NCI-H1048 (cell line): Measurements from ENCODE around the gene RAD51.

Experiments used
- DNase-seq: peaks from one replicate; lab custom pipeline; 2025; lab: John Stamatoyannopoulos, UW

RAD51 gene

GRCh38 chr15:40762919-40763800 lies 68.2 kb downstream of the RAD51 start:
- peak; percentile 68 for DNase-seq

DNA sequence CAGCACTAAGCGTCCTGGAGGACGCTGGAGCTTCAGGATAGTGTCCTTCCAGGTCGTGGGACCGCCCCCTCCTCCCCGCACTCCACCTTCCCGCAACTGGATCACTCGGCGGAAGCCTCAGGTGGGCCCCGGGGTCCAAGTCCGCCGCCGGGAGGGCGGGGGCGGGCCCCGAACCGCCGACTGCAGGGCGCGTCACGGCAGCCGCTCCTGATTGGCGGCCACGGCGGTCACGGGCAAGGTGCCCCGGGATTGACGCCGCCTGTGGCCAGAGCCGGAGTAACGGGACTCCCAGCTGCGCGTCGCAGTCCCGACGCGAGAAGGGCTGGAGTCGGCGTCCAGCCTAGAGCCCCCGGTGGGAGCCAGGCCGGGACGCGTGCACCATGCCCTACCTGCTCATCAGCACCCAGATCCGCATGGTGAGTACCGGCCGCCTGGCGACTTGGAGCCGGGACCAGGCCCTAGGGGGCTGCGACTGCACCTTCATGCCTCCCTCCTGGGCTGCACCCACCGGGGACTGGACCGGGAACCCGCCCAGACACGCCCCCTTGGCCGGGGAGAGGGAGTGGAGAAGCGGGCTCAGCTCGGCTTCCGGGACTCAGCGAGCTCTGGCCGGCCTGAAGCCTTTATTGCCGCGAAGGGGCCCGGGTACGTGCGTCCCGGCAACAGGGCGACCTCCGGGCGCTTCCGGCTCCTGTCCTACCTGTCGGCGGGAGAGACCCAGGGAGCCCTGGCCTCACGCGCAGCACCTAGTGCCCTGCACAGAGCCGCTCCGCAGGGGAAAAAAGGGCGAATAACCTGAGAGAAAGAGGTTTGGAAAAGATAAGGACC lies 69.0 kb downstream of the RAD51 start, which contains the start of gene GCHFR:
Gene GCHFR, plus strand, starts transcription at position 268 of the 828 bp plus-strand sequence. Its CDS starts 113 bp downstream, at position 381.
- peak; percentile 33 for DNase-seq

- no peak for DNase-seq
These were observed 69.7 kb downstream of the RAD51 start for GRCh38 chr15:40764629-40765103.

DNA sequence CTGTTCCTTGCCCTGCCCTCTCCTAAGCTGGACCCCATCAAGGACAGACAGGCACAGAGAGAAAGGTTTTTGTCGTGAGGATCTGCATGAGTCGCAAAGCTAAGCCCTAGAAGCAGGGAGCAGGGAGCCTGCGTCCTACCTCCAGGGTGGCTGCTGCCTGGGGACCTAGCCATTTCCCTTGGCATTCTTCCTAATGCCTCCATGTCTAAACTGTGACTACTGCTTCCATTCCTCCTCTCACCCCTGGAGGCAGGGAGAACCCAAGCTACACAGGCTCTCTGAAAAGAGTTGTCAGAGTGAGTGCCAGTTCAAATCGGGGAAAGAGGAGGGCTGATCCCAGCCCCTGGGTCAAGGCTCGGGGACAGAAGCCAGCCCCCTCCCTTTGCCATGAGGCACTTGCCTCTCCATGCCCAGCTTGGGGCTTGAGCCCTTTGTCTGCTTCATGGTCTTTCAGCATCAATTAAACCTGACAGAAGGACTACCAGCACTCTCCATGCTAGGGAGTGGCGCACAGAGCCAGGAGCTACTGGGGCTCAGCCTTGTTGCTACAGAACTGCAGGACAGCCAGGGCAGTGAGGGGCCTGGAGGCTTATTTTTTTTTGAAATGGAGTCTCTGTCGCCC lies 71.3 kb downstream of the RAD51 start:
- no peak for DNase-seq

- DNase-seq: no peak
These were observed 72.2 kb downstream of the RAD51 start for GRCh38 chr15:40766906-40767837.

DNA sequence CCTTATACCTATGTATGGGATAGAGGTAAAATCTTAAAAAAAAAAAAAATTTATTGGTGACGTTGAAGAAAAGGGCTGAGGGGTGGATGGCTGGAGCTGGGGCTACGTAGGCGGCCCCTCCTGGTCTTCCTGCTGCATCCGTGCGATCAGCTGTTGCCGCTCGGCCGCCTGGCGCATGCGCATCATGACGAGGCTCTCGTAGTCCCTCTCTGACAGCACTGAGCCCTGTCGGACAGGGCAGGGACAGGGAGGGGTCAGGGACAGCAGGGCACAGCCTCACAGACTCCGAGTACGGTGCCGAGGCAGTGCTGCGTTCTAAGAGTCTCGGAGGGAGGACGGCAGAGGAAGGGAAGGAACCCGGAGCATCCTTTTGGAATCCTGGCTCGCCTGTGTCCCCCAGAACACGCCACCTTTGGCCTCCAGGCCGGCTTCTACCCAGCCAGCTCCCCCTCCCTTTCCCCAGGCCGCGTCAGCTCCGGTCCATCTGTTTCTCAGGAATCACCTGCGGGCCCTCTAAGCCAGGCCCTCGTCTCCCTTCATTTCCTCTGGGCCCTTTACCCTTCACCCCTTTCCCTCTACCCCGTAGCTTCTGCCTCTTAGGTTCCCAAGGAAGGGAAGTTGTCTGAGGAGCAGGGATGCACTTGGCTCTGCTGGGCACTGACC lies 73.0 kb downstream of the RAD51 start:
- DNase-seq: no peak

DNA sequence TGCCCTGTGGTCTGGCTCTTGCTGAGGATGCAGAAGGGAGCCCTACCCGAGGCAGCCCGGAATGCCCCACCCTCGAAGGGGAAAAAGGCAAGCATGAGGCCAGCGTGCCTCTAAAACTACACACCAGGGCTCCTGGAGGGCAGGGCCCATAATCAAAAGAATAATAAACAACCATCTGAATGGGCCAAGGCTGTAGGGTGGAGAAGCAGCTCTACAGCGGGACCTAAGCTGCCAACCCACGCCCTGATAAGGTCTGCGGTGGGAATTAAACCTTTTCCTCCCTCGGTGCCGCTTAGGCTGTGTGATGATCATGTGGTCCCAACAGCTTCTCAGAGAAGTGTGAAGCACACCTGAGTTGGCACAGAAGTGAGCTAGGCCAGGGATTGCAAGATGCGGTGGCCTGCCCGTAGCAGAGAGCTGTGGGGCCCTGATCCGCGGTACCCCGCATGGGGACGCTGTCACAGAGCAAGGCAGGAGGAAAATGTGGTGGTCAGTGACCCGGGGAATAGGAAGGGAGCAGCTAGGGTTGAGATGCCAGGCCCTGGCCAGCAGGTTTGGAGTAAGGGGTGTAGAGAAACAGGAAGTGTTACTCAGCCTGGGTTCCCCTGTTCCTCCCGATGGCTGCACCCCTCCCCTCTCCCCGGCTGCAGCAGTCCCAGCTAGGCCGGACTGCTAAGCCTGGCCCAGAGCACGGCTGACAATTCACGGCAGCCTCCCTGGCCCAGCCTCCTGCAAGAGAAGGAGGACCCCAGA lies 73.7 kb downstream of the RAD51 start:
- no peak for DNase-seq

- DNase-seq: no peak
These were observed 74.5 kb downstream of the RAD51 start, which contains the start of gene C15orf62 for GRCh38 chr15:40769274-40770146. TSS of gene C15orf62 (plus strand) at chr15:40769980. CDS start at chr15:40770496, 516 bp downstream.

DNA sequence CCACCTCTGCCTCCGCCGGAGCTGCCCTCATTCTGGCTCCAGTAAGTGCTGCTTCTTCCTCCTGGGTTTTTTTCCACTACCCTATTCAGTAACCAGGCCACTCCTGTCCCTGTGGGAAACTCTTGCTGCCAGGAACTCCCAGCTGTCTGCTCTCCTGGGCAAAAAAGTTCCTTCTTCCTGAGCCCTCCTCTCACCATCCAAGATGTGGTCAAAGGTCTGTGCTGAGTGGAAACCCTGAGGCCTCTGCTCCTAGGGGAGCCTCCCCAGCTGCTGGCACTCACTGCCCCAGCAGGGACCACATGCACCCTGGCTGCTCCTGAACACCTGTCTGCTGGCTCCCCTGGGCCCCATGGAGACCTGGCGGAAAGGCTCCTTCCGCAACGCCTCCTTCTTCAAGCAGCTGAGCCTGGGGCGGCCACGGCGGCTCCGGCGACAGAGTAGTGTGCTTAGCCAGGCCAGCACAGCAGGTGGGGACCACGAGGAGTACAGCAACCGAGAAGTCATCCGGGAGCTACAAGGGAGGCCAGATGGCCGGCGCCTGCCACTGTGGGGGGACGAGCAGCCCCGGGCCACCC lies 75.3 kb downstream of the RAD51 start:
- no peak for DNase-seq

DNA sequence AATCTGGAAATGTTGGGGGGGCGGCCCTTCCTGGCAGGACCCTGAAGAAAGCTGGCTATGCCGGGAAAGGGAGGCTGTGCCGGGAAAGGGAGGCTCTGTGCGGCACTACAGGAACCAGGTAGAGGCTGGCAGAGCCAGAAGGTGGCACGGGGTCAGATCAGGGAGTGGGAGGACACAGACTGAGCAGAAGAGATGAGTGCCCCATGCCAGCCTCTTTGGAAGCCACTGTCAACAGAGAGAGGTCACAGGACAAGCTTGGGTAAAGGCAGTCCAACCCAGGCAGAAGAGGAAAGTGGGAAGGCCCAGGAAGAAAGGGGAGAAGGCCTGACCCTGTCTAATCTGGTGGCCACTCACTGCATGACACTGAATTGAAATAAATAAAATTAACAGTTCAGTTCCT lies 76.3 kb downstream of the RAD51 start:
- DNase-seq: no peak

- no peak for DNase-seq
These were observed 77.0 kb downstream of the RAD51 start for GRCh38 chr15:40772014-40772413.

- no peak for DNase-seq
These were observed 78.5 kb downstream of the RAD51 start for GRCh38 chr15:40773496-40773895.

GRCh38 chr15:40773902-40774301 lies 78.9 kb downstream of the RAD51 start:
- no peak for DNase-seq

GRCh38 chr15:40775007-40775406 lies 80.0 kb downstream of the RAD51 start:
- no peak for DNase-seq

DNA sequence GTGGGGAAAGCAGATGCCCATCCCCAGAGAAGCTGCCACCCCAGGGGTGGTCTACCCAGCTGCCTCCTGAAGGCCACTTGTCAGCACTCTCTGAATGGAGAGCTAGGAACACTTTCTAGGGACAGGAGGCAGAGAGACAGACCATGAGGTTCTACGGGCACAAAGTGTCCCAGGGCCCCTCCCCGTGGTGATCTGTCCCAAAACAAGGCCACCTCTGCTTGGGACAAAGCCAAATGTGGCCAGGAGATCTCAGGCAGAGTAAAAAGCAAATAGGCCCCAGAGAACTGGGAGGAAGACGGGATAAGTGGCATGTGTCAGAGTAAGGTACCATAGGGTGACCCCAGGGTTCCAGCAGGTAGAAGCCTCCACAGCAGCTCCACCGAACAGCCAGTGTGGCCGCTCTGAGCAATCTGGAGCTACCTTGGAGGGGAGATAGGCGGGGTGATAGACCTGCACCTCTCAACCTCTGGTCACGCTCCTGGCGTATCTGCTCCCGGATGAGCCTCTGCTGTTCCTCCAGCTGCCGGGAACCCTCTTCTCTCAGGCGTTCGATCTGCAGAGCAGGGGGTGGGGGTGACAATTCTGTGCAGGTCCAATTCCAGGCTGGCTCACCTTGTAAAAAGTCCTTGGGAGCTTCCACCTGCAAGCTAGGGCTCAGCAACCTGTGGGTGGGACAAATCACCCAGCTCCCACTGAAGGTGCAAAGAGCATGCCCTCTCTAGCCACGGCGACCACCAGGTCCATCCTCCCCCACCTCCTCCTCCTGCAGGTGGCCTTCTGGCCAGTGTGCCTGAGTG lies 81.0 kb downstream of the RAD51 start:
- DNase-seq: no peak

DNA sequence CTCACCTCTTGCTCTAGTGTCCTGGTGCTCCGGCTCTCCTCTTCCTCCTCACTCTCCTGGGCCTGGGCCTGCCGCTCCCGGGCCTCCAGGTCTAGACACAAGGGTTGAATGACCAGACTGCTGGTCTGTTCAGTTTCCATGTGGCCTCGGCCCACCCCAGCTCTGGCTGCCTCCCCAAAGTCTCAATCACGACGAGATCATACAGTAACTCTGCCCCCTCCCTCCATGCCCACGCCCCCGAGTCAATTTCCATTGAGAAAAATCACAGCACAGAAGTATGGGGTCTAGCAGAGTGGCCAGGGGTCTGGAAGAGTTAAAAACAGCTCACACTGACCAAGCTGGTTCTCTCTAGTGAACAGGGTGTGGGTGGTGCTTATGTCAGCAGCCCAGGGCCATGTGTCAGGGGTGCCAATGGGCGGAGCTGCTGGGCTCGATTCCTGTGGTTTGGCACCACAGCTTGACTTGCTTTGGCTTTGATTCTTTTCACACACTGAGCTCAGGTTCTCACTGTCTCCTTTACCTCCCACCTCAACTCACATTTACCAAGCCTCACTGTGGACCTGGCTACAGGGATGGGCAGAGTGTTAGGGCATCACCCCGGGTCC lies 81.7 kb downstream of the RAD51 start:
- DNase-seq: no peak
